Panc1 (cell line): Measurements from ENCODE around the gene VAMP5.

Experiments used
- POLR2AphosphoS5 ChIP-seq: IDR thresholded peaks from 2 replicates; pipeline ENCODE4 v1.6.1; 2012; ENCODE audit warnings: mild to moderate bottlenecking, low read depth, low read length, moderate library complexity
- SIN3A ChIP-seq: IDR thresholded peaks from 2 replicates; pipeline ENCODE4 v1.6.1; 2012; ENCODE audit warnings: low read depth, mild to moderate bottlenecking, low read length, moderate library complexity, borderline replicate concordance; ENCODE audit not compliant: insufficient read depth
- TCF7L2 ChIP-seq: IDR thresholded peaks from 2 replicates; pipeline ENCODE4 v1.6.1; 2011; ENCODE audit warnings: mild to moderate bottlenecking, low read depth, low read length, inconsistent platforms
- TF ChIP-seq, protein P1 (sequence below): fragments of 450-650 bp; IDR thresholded peaks from 2 replicates; pipeline ENCODE4 v1.5.1; 2017; ENCODE audit warnings: mild to moderate bottlenecking
- TF ChIP-seq, protein P2 (sequence below), 2 experiments: IDR thresholded peaks; 2 replicates each; pipeline ENCODE4 v1.6.1; 2011 to 2012; ENCODE audit warnings: low read depth in 2 of 2, control low read depth in 1 of 2, low read length in 1 of 2, mild to moderate bottlenecking in 1 of 2, moderate library complexity in 1 of 2; ENCODE audit not compliant: insufficient read depth in 1 of 2

DNA sequence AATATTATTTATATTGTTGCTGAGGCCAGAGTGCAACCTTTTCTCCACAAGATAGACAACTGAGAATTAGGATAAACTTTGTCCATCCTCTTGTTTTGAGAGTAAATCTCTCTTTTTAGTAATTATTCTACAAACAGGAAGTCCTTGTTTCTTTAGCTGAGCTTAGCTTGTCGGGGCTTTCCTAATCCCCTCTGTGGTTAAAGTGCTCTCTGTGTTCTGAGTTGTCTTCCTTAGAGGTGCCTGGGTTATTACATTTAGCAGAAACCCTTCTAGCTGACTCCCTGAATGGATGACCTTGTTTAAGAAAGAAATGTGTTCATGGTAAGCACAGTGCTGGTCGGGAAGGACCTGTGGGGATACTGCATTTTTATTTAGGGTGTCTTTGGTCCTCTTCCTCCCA lies 44.4 kb downstream of the VAMP5 start:
- TF ChIP-seq, protein P1, sequence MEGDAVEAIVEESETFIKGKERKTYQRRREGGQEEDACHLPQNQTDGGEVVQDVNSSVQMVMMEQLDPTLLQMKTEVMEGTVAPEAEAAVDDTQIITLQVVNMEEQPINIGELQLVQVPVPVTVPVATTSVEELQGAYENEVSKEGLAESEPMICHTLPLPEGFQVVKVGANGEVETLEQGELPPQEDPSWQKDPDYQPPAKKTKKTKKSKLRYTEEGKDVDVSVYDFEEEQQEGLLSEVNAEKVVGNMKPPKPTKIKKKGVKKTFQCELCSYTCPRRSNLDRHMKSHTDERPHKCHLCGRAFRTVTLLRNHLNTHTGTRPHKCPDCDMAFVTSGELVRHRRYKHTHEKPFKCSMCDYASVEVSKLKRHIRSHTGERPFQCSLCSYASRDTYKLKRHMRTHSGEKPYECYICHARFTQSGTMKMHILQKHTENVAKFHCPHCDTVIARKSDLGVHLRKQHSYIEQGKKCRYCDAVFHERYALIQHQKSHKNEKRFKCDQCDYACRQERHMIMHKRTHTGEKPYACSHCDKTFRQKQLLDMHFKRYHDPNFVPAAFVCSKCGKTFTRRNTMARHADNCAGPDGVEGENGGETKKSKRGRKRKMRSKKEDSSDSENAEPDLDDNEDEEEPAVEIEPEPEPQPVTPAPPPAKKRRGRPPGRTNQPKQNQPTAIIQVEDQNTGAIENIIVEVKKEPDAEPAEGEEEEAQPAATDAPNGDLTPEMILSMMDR = no peak
- TF ChIP-seq, protein P2, sequence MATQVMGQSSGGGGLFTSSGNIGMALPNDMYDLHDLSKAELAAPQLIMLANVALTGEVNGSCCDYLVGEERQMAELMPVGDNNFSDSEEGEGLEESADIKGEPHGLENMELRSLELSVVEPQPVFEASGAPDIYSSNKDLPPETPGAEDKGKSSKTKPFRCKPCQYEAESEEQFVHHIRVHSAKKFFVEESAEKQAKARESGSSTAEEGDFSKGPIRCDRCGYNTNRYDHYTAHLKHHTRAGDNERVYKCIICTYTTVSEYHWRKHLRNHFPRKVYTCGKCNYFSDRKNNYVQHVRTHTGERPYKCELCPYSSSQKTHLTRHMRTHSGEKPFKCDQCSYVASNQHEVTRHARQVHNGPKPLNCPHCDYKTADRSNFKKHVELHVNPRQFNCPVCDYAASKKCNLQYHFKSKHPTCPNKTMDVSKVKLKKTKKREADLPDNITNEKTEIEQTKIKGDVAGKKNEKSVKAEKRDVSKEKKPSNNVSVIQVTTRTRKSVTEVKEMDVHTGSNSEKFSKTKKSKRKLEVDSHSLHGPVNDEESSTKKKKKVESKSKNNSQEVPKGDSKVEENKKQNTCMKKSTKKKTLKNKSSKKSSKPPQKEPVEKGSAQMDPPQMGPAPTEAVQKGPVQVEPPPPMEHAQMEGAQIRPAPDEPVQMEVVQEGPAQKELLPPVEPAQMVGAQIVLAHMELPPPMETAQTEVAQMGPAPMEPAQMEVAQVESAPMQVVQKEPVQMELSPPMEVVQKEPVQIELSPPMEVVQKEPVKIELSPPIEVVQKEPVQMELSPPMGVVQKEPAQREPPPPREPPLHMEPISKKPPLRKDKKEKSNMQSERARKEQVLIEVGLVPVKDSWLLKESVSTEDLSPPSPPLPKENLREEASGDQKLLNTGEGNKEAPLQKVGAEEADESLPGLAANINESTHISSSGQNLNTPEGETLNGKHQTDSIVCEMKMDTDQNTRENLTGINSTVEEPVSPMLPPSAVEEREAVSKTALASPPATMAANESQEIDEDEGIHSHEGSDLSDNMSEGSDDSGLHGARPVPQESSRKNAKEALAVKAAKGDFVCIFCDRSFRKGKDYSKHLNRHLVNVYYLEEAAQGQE (IDR thresholded peaks at IDR 0.05; ENCODE audit: insufficient read depth in 1 of 2, low read depth in 2 of 2, low read length in 1 of 2) = no peak
- TF ChIP-seq TCF7L2 = no peak
- no peak for TF ChIP-seq POLR2AphosphoS5
- no peak for TF ChIP-seq SIN3A
